Measurements from ENCODE around the gene KLHL34.

KLHL34 gene

DNA sequence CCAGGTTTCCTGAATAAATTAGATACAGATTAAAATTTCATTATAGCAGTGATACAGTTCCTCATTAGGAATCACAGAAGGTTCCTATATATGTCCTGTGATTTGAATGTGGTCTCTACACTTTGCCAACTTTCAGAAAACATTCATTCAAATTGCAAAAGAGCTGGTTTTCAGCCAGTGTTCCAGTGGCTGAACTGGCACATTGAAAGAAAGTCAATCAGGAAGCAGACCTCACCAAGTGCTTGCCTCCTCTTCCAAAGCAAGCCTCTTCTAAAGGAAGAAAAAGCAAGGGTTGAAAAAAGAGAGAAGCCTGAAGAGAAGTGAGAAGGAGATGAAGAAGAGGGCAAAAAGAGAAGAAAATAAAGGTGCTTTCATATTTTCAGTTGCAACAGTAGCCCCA, 12.7 kb downstream of the KLHL34 start:
- CTCF ChIA-PET = no interaction called here

DNA sequence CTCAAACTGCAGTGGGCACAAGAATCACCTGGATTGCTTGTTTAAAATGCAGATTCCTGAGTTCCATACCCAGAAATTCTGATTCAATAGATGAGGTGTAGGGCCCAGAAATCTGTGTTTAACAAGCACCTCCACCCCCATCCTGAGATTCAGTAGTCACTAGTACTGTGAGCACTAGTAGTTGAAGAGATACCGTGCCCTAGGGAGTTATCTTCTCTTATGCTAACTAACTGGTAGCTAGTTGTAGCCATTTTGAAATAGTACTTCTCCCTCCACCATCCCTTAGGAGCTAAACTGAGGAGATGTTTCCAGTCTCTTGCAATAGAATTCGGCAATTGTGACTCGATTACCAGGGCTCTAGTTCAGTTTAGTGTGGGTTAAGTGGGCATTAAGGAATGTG, 18.4 kb downstream of the KLHL34 start:
- DNase-seq (ENCODE audit: extremely low spot score) = no peak
- no peak for TF ChIP-seq HDGF (IDR thresholded peaks at IDR 0.05; ENCODE audit: borderline replicate concordance)
- no peak for TF ChIP-seq ZNF384 (IDR thresholded peaks at IDR 0.05)
- TF ChIP-seq TARDBP (IDR thresholded peaks at IDR 0.05) = no peak
- TF ChIP-seq ELF4 (IDR thresholded peaks at IDR 0.05) = no peak
- TF ChIP-seq SP1 (IDR thresholded peaks at IDR 0.05) = no peak
- no peak for TF ChIP-seq BHLHE40 (IDR thresholded peaks at IDR 0.05; ENCODE audit: borderline replicate concordance)
- TF ChIP-seq LEF1 (IDR thresholded peaks at IDR 0.05; ENCODE audit: borderline replicate concordance) = no peak
- TF ChIP-seq, protein P1, sequence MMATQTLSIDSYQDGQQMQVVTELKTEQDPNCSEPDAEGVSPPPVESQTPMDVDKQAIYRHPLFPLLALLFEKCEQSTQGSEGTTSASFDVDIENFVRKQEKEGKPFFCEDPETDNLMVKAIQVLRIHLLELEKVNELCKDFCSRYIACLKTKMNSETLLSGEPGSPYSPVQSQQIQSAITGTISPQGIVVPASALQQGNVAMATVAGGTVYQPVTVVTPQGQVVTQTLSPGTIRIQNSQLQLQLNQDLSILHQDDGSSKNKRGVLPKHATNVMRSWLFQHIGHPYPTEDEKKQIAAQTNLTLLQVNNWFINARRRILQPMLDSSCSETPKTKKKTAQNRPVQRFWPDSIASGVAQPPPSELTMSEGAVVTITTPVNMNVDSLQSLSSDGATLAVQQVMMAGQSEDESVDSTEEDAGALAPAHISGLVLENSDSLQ (IDR thresholded peaks at IDR 0.05) = no peak
- no peak for TF ChIP-seq L3MBTL2 (conservative IDR thresholded peaks at IDR 0.05)
- no peak for TF ChIP-seq FOXA1 (IDR thresholded peaks at IDR 0.05)
- TF ChIP-seq FOXK2 (IDR thresholded peaks at IDR 0.05) = no peak
- no peak for TF ChIP-seq ARNT (IDR thresholded peaks at IDR 0.05)
- no peak for TF ChIP-seq SUZ12 (IDR thresholded peaks at IDR 0.05)
- ChIA-PET CTCF (no interaction called here), POLR2A (no interaction called here)

More for the DNA sequence above, 12.7 kb downstream of the KLHL34 start:
- DNase-seq (ENCODE audit: extremely low spot score) = no peak
- TF ChIP-seq FOXK2 (IDR thresholded peaks at IDR 0.05) (no peak), TARDBP (IDR thresholded peaks at IDR 0.05) (no peak), ZNF384 (IDR thresholded peaks at IDR 0.05) (no peak), HDGF (IDR thresholded peaks at IDR 0.05; ENCODE audit: borderline replicate concordance) (no peak), FOXA1 (IDR thresholded peaks at IDR 0.05) (no peak), ARNT (IDR thresholded peaks at IDR 0.05) (no peak), SP1 (IDR thresholded peaks at IDR 0.05) (no peak), SUZ12 (IDR thresholded peaks at IDR 0.05) (no peak), NFRKB (IDR thresholded peaks at IDR 0.05) (no peak), BHLHE40 (IDR thresholded peaks at IDR 0.05; ENCODE audit: borderline replicate concordance) (no peak)
- POLR2A ChIA-PET = no interaction called here

DNA sequence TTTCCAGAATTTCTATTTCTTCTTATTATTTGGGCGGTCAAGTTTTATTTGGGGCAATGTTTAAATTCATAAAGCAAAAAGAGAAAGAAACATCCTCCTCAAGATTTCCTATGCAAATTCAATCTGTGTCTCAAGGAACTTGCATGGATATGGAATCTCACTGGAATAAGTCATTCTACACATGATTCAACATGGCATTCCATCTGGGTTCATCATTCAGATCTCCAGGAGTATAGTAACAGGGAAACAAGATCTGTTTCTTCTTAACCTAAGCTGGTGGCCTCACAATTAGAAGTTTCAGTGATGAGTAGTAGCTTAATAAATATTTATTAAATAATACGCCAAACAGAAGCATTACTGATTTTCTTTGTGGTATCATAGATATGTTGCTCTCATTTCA, 19.8 kb downstream of the KLHL34 start:
- no peak for TF ChIP-seq NFRKB (IDR thresholded peaks at IDR 0.05)
- TF ChIP-seq LEF1 (IDR thresholded peaks at IDR 0.05; ENCODE audit: borderline replicate concordance) = no peak
- TF ChIP-seq SP1 (IDR thresholded peaks at IDR 0.05) = no peak
- no peak for TF ChIP-seq FOXM1 (IDR thresholded peaks at IDR 0.05; ENCODE audit: borderline replicate concordance)
- no peak for TF ChIP-seq HDGF (IDR thresholded peaks at IDR 0.05; ENCODE audit: borderline replicate concordance)
- no peak for TF ChIP-seq ARNT (IDR thresholded peaks at IDR 0.05)
- TF ChIP-seq FOXA1 (IDR thresholded peaks at IDR 0.05) = no peak
- TF ChIP-seq CTBP1 (IDR thresholded peaks at IDR 0.05; ENCODE audit: borderline replicate concordance) = no peak
- TF ChIP-seq, protein P1 (IDR thresholded peaks at IDR 0.05) = no peak
- no peak for TF ChIP-seq ELF4 (IDR thresholded peaks at IDR 0.05)
- no peak for TF ChIP-seq SUZ12 (IDR thresholded peaks at IDR 0.05)
- TF ChIP-seq L3MBTL2 (conservative IDR thresholded peaks at IDR 0.05) = no peak
- TF ChIP-seq TARDBP (IDR thresholded peaks at IDR 0.05) = no peak
- no peak for TF ChIP-seq BHLHE40 (IDR thresholded peaks at IDR 0.05; ENCODE audit: borderline replicate concordance)
- TF ChIP-seq ZNF384 (IDR thresholded peaks at IDR 0.05) = no peak
- no peak for TF ChIP-seq FOXK2 (IDR thresholded peaks at IDR 0.05)
- DNase-seq (ENCODE audit: extremely low spot score) = no peak
- ChIA-PET POLR2A (no interaction called here), CTCF (no interaction called here)

DNA sequence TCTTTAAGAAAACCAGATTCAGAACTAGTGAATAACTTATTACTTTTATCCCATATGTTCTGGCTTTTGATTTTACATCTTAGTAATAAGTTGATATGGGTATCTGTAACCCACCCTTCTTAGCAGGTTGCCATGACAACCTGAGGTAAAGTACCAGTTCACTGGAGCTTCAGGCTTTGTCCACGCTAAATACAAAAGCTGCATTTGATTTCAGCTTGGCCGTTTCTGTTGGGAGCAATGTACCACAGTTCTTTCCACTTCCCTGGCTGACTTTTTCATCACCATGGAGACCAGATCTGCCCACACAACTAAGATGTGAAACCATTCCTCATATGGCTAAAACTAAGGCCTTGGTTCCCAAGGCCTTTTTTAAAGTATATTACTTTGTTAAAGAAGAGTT, 26.1 kb downstream of the KLHL34 start:
- ChIA-PET POLR2A (no interaction called here), CTCF (no interaction called here)
- no peak for DNase-seq (ENCODE audit: extremely low spot score)
- TF ChIP-seq BHLHE40 (IDR thresholded peaks at IDR 0.05; ENCODE audit: borderline replicate concordance) = no peak
- no peak for TF ChIP-seq FOXK2 (IDR thresholded peaks at IDR 0.05)
- TF ChIP-seq CTBP1 (IDR thresholded peaks at IDR 0.05; ENCODE audit: borderline replicate concordance) = no peak
- TF ChIP-seq FOXM1 (IDR thresholded peaks at IDR 0.05; ENCODE audit: borderline replicate concordance) = no peak
- TF ChIP-seq, protein P1 (IDR thresholded peaks at IDR 0.05) = no peak
- TF ChIP-seq NFRKB (IDR thresholded peaks at IDR 0.05) = no peak
- no peak for TF ChIP-seq SP1 (IDR thresholded peaks at IDR 0.05)
- no peak for TF ChIP-seq FOXA1 (IDR thresholded peaks at IDR 0.05)
- no peak for TF ChIP-seq L3MBTL2 (conservative IDR thresholded peaks at IDR 0.05)
- TF ChIP-seq LEF1 (IDR thresholded peaks at IDR 0.05; ENCODE audit: borderline replicate concordance) = no peak
- TF ChIP-seq SUZ12 (IDR thresholded peaks at IDR 0.05) = no peak
- no peak for TF ChIP-seq ZNF384 (IDR thresholded peaks at IDR 0.05)
- TF ChIP-seq ELF4 (IDR thresholded peaks at IDR 0.05) = no peak

DNA sequence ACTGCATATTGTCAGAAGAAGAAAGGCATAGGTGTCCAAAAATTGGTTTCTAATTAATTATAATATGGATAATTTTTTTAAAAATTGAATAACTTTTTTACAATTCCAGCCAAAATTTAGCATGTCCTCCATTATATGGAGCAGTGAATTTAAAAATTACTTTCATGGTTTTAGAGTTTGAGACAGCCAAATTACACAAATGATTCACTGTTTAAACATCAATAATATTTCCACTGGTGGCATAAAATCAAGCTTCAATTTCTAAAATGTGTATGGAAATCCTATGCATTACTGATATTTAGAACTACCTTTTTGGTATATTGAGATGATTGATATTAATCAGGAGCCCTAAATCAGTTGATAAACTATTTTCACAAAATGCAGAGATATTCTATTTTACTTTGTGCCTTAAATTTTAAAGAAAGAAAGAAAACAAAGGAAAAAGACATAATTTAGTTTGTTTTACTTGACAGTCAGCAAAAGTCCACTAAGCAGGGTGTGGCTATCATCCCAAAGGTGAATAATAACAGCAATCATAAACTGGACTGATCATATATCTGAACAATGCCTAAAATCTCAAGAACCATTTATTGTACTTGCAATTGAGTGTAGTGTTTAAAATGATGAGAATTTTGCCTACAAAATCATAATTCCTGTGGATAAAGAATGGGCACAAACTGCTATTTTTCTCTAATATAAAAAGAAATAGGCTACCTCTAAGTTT, 34.2 kb downstream of the KLHL34 start:
- no peak for DNase-seq (ENCODE audit: extremely low spot score)
- ChIA-PET CTCF (no interaction called here), POLR2A (no interaction called here)
- TF ChIP-seq LEF1 (IDR thresholded peaks at IDR 0.05; ENCODE audit: borderline replicate concordance) (no peak), TARDBP (IDR thresholded peaks at IDR 0.05) (no peak), FOXA1 (IDR thresholded peaks at IDR 0.05) (no peak), ELF4 (IDR thresholded peaks at IDR 0.05) (no peak)

DNA sequence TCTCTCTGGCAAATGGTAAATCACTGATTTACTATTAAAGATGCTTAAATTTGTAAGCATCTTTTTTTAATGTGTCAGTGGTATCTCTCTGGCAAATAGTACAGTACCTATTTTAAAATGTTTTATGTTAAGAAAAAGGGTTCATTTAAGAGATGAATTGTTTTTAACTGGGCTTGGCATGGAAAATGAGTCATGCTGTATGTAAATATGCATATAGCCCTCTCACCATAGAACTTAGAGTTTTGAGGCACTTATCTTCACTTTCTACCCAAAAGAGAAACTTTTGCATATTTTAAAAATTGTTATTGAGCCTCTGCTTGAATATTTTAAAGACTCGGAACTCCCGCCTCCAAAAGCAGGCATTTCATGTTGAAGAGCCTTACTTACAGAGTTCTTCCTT, 37.9 kb downstream of the KLHL34 start:
- DNase-seq (ENCODE audit: extremely low spot score) = no peak
- CTCF ChIA-PET = no interaction called here
- no peak for TF ChIP-seq SUZ12 (IDR thresholded peaks at IDR 0.05)
- POLR2A ChIA-PET = no interaction called here
